SU-DHL-6 (cell line): Measurements from ENCODE around the gene PCDHB8.
"Not testable (repeated sequence)": the region's sequence is repeated elsewhere in the genome, so short reads cannot be mapped to it uniquely, and the experiment has no call there.

Experiments
- H2AFZ ChIP-seq: fragments of 200-600 bp; sonication (generic); 2 replicates; pipeline ENCODE4 v1.6.1; 2014; ENCODE audit warnings: low read depth, mild to moderate bottlenecking, moderate library complexity, mixed read lengths, antibody characterized with exemption, low read length; ENCODE audit not compliant: severe bottlenecking
- H3F3A ChIP-seq: fragments of 200-600 bp; shearing (Covaris generic); 2 replicates; pipeline ENCODE4 v1.6.0; 2016; ENCODE audit warnings: antibody characterized with exemption, mild to moderate bottlenecking; ENCODE audit not compliant: insufficient read depth
- H3K27ac ChIP-seq: fragments of 200-600 bp; sonication (generic); 2 replicates; pipeline ENCODE4 v1.5.1; 2016; ENCODE audit warnings: low read depth, mild to moderate bottlenecking, low read length, moderate library complexity, mixed read lengths
- H3K27me3 ChIP-seq: fragments of 200-600 bp; sonication (generic), shearing (Covaris generic); 2 replicates; pipeline ENCODE4 v1.6.0; 2014; ENCODE audit warnings: mild to moderate bottlenecking, low read length
- H3K36me3 ChIP-seq: fragments of 200-600 bp; sonication (generic); 2 replicates; pipeline ENCODE4 v1.6.1; 2014; ENCODE audit warnings: mild to moderate bottlenecking, low read length, mixed read lengths
- H3K4me2 ChIP-seq: fragments of 300-600, 200-600 bp; shearing (Covaris generic), sonication (generic); 2 replicates; pipeline ENCODE4 v1.6.0; 2014; ENCODE audit warnings: low read length, low read depth, mild to moderate bottlenecking; ENCODE audit not compliant: poor library complexity, severe bottlenecking
- H3K4me3 ChIP-seq: fragments of 200-600 bp; sonication (generic); 2 replicates; pipeline ENCODE4 v1.5.1; 2014; ENCODE audit warnings: antibody characterized with exemption, low read length, mild to moderate bottlenecking, mixed read lengths; ENCODE audit not compliant: insufficient read depth, poor library complexity, severe bottlenecking
- H3K79me2 ChIP-seq: fragments of 200-600 bp; sonication (generic); 2 replicates; pipeline ENCODE4 v1.6.1; 2014; ENCODE audit warnings: mild to moderate bottlenecking, low read length, moderate library complexity; ENCODE audit not compliant: insufficient read depth
- H3K9ac ChIP-seq: fragments of 200-600 bp; sonication (generic); 2 replicates; pipeline ENCODE4 v1.7.0; 2014; ENCODE audit warnings: mild to moderate bottlenecking, low read length
- H3K9me2 ChIP-seq: fragments of 200-600 bp; sonication (generic); replicated peaks from 2 replicates; pipeline ENCODE4 v1.6.1; 2014; ENCODE audit warnings: low read length; ENCODE audit not compliant: insufficient read depth
- H3K9me3 ChIP-seq: fragments of 200-600 bp; sonication (generic); 2 replicates; pipeline ENCODE4 v1.6.1; 2014; ENCODE audit warnings: low read length, mixed read lengths; ENCODE audit not compliant: insufficient read depth
- H4K20me1 ChIP-seq: fragments of 200-600 bp; sonication (generic); 2 replicates; pipeline ENCODE4 v1.6.1; 2014; ENCODE audit warnings: low read depth, mild to moderate bottlenecking, antibody characterized with exemption, low read length, moderate library complexity, mixed read lengths
- CTCF ChIP-seq: fragments of 200-600 bp; sonication (generic); IDR thresholded peaks from one replicate; pipeline ENCODE4 v1.5.1; 2017; ENCODE audit warnings: antibody characterized with exemption, mild to moderate bottlenecking, low read length, moderate library complexity; ENCODE audit not compliant: insufficient read depth, poor library complexity, severe bottlenecking
- EZH2phosphoT487 ChIP-seq: fragments of 200-600 bp; sonication (generic), shearing (Covaris generic); conservative IDR thresholded peaks from 2 replicates; pipeline ENCODE4 v1.6.1; 2018; ENCODE audit warnings: mild to moderate bottlenecking, antibody characterized with exemption, low read length, moderate library complexity, mixed read lengths

PCDHB8 gene

GRCh38 chr5:141177577-141178191 is at the start of gene PCDHB8:
PCDHB8 (plus strand) TSS chr5:141177790; CDS start chr5:141178035, 245 bp downstream.
- H3F3A ChIP-seq, H2AFZ ChIP-seq, H3K9me3 ChIP-seq, H3K9ac ChIP-seq, H3K4me2 ChIP-seq, H3K79me2 ChIP-seq, H3K9me2 ChIP-seq, H4K20me1 ChIP-seq, H3K27ac ChIP-seq, H3K36me3 ChIP-seq, H3K27me3 ChIP-seq, H3K4me3 ChIP-seq: not testable (repeated sequence)

DNA sequence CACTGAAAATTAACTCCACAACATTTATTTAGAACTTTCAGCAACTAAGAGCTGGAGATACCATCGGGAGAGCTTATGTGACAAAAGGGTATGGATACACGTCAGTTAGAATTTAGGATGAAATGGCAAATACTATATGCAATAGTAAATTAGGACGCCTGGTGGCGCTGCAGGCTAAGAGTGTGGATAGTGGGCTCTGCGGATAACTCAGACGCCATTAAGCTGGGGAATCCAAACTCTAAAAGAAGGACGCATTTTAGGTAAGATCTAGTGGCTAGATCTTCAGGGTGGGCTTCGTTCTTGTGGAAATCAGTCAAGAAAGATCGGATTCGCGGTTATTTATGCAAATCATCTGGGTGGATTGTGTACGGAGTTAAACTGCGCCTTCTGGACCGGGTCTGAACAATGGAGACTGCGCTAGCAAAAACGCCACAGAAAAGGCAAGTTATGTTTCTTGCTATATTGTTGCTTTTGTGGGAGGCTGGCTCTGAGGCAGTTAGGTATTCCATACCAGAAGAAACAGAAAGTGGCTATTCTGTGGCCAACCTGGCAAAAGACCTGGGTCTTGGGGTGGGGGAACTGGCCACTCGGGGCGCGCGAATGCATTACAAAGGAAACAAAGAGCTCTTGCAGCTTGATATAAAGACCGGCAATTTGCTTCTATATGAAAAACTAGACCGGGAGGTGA is 42.4 kb upstream of the PCDHB8 start, which contains the start of gene PCDHB5:
Gene PCDHB5 (plus strand): TSS at position 177 of the 688 bp plus-strand sequence. CDS start 229 bp downstream, at position 406.
- TF ChIP-seq EZH2phosphoT487 (no peak), CTCF (peak; percentile 11)

GRCh38 chr5:141135718-141136266 is 41.8 kb upstream of the PCDHB8 start:
- Histone ChIP-seq H3F3A (no peaks in the 10 kb centered on the region), H3K4me3 (no peak overlapping the region), H3K27me3 (no peaks in the 10 kb centered on the region), H3K4me2 (no peak overlapping the region), H3K36me3 (no peaks in the 10 kb centered on the region), H3K9ac (no peak overlapping the region), H3K9me3 (0 out of 2 replicates have a peak, but pooled peaks cover 4% of the 10 kb centered on the region), H2AFZ (no peak overlapping the region), H3K79me2 (no peaks in the 10 kb centered on the region), H3K27ac (no peak overlapping the region), H3K9me2 (no peaks in the 10 kb centered on the region), H4K20me1 (no peaks in the 10 kb centered on the region)
- no peak for TF ChIP-seq CTCF
- TF ChIP-seq EZH2phosphoT487, result no peak

More for the DNA sequence above, 42.4 kb upstream of the PCDHB8 start, which contains the start of gene PCDHB5:
- Histone ChIP-seq H3K9me3 (0 out of 2 replicates have a peak, but pooled peaks cover 4% of the 10 kb centered on the region), H3K36me3 (no peaks in the 10 kb centered on the region), H3K27me3 (no peaks in the 10 kb centered on the region), H2AFZ (no peak within 1 kb of the TSS), H4K20me1 (no peaks in the 10 kb centered on the region), H3K4me2 (no peak within 1 kb of the TSS), H3K9me2 (no peaks in the 10 kb centered on the region), H3K27ac (no peak within 1 kb of the TSS), H3K9ac (no peak within 1 kb of the TSS), H3F3A (no peaks in the 10 kb centered on the region), H3K4me3 (no peak within 1 kb of the TSS), H3K79me2 (no peaks in the 10 kb centered on the region)

- not testable (repeated sequence) for H4K20me1 ChIP-seq, H3K9me2 ChIP-seq, H3K27me3 ChIP-seq, H3K9me3 ChIP-seq, H3K4me3 ChIP-seq, H3K4me2 ChIP-seq, H2AFZ ChIP-seq, H3F3A ChIP-seq, H3K9ac ChIP-seq, H3K27ac ChIP-seq, H3K79me2 ChIP-seq, H3K36me3 ChIP-seq
These were observed 40.2 kb upstream of the PCDHB8 start for GRCh38 chr5:141137346-141137745.
